AG20443 (cell line): ENCODE measurements around the gene MS4A6E.
"Not testable (repeated sequence)": the region's sequence is repeated elsewhere in the genome, so short reads cannot be mapped to it uniquely, and the experiment has no call there.

ENCODE experiments used
- DNase-seq: peaks from one replicate; pipeline ENCODE4 v3.0.0; 2012; ENCODE audit warnings: low spot score, mixed read lengths

MS4A6E gene

DNA sequence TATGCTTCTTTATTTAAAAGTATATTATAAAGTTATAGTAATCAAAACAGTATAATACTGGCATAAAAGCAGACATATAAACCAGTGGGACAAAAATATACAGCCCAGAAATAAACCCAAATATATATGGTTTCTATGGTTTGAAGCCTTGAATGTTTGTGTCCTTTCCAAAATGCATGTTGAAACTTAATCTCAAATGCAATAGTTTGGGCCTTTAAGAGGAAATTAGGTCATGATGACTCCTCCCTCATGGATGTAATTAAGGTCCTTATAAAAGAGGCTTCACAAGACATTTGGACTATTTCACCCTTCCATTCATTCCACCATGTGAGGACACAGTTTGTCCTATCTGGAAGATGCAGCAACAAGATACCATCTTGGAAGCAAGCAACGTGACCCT is at the start of gene MS4A6E:
MS4A6E (plus strand) TSS at position 301 of the 400 bp plus-strand sequence. CDS start 7,641 bp downstream, outside the sequence.
- DNase-seq: no peak

DNA sequence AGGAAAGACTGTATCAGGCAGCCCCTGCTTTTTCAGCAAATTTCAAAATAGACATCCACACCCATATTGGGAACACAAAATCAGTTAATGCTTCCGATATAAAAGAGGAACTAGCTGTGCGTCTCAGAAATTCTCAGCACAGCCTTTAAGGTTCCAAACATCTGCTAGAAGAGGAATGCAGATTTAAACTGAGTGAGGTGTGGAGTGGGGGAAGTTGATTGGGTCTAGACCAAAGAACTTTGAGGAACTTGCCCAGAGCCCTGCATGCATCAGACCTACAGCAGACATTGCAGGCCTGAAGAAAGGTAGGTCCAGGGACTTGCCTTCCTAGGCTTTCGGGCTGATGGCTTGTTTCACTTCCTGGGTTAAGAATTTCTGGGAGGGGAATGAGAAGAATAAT is 46.6 kb upstream of the MS4A6E start, which contains the start of gene MS4A4A:
MS4A4A (plus strand) TSS at position 255 of the 400 bp plus-strand sequence; CDS start at position 265, 10 bp downstream.
- no peak for DNase-seq

DNA sequence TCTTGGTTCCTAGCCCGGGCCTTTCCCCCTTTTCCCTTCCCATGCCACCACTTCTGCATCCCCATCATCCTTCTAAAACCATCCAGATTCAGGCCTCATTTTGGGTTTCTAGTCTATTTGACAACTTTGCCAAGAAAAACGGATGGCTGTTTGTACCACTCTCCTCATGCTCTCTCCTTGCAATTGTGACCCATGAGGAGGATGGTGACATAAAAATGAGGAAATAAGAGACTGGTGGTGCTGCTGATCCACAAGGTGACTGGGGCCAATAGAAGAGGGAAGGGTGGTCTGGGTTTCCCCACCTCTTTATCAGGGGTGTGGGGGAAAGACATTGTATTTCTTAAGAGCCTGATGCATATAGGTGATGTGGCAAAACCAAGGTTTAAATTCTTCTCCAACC is 45.6 kb upstream of the MS4A6E start:
- no peak for DNase-seq

DNA sequence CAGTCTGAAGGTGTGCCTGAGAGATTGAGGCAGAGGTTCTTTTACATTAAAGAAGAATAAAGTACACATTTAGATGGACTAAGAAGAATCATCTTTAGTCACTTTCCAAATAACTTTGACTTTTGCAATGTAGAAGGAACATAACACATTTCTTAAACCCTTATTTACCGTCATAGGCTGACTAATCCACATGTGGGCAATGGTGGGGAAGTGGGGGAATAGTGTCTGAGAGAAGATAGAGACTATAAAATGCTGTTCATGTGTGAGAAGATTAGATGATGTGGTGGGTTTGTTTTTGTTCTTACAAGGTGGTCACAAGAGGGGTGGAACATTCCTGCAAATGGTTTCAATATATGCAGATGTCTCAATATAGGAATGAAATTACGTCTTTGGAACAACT is 44.8 kb upstream of the MS4A6E start:
- DNase-seq: no peak

- DNase-seq: not testable (repeated sequence)
Observed at GRCh38 chr11:60285411-60286126, 41.5 kb upstream of the MS4A6E start.

GRCh38 chr11:60288531-60288930 is 38.5 kb upstream of the MS4A6E start:
- DNase-seq: no peak

DNA sequence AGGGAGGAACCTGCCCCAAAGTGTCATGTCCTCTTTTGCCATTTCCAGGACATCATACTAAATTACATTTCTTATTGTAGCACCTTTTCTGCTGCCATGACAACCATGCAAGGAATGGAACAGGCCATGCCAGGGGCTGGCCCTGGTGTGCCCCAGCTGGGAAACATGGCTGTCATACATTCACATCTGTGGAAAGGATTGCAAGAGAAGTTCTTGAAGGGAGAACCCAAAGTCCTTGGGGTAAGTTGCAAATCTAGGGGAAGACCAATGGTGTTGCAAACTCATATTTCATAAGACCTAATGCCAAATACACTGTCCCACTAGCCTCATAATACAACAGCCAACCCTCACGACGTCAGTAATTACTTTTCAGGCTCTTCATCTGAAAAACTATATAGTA is 34.9 kb upstream of the MS4A6E start:
- no peak for DNase-seq

DNA sequence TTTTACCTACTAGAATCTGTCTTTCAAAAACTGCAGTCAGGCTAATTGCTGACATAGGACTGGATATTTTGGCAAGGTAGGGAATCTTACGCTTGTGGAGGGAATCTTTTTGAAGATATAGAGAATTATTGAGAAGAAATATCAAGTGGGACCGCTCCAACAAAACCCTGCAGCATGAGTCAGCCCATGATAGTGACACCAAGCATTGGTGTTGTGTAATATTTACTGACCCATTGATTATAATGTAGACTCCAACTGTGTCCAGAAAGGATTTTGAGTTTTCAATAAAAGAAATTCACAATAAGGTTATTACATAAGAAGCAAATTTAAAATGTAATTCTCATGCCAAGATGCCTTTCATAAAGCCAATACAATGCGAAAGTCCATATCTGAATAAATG is 25.9 kb upstream of the MS4A6E start:
- DNase-seq: no peak

- DNase-seq: not testable (repeated sequence)
Observed at GRCh38 chr11:60301884-60302283, 25.2 kb upstream of the MS4A6E start.

DNA sequence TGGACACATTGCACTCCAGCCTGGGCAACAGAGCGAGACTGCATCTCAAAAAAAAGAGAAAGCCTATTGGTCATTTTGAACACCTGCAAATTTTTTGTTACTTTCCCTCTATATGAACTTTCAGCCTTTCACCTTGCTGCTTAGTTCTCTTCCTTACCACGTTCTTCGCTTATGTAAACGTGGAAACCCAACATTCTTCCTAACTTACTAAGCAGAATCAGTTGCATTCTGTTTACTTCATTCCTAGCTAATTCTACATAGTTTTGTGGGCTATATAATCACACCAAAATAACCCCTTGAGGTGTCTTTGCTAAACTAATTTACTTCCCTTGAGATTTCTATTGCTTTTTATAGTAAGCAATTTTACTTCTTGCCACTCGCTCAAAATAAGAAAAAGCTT is 23.4 kb upstream of the MS4A6E start:
- DNase-seq: no peak

- no peak for DNase-seq
Observed at GRCh38 chr11:60305906-60306619, 21.0 kb upstream of the MS4A6E start.

DNA sequence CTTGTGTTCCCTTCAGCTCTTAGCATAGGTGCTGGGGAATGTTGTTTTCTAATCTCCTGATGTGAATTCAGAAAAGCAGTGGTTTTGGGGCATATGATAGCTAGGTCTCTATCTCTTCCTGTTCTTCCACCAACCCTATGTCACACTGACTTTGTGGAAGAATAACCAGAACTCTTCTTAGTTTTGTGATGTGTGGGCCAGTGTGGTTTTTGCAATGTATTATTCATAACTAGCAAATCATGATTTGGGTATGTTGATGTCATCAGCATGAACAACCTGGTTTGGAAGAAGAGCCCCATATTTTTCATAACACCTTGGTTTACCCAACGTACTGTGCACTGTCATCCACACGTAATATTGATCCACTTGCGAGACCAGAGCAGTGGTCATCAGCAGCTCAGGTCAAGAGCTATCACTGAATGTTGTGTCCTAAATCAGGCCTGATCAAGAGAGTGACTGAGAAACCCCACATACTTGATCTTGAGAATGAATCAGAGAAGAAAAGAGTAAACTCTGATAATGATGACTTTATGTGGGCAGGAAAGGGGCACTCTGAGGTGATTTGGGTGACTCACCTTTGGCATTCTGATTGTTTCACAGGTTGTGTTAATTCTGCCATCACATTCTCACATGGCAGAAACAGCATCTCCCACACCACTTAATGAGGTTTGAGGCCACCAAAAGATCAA is 19.4 kb upstream of the MS4A6E start:
- DNase-seq: no peak

DNA sequence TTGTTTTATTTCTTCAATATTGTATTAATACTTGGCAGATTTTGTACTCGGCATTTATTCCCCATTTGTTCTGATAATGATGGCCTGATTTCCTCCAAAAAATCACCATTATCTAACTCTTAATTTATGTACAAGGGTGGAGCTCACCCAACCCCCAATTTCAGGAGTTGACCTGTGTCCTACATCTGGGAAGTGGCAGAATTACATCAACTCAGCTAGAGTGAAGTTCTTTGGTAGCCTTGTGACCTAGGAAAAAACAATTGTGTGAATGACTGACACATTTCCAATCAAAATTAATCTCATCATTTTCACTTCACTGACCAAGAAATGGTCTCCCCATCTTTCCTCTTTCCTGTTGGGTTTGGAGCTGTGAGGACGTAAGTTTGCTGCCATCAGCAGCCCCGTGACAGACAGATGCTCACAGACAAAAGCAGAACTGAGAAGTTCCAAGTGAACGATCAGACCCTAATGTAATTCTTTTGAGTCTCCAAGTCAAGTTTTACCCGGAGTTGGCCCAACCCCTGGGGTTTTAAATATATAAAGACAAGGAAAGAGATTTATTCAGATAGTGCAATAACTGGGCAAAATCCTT is 16.6 kb upstream of the MS4A6E start:
- no peak for DNase-seq

DNA sequence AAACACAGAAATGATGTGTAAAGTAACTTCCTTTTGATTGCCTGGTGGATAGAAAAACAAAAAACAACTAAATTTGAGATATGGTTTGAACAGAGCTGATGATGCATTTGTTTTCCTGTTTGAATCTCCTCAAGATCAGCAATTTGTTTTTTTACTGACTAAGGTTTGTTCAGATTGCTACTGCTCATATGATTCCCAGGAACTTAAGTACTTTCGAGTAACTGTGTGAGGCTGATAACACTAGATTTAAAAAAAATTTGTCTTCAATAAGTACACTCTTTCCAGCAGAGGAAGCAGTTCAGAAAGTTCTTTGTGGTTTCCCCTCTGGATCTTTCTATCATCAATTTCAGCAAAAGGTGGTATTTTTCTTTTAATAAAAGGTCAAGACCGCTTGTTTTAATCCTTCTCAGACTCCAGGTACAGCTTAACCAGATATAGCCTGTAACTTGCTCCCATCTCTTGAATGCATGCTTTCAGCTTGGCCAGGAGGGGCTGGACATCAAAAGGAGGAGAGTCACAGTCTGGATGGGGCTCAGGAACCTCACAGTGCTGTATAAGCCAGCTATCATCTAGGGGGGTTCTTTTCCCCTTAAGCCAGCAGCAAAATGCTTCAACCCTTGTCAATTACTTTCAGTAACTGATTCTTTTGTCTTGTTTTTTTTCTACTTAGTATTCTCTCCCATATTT is 12.3 kb upstream of the MS4A6E start:
- DNase-seq: no peak

DNA sequence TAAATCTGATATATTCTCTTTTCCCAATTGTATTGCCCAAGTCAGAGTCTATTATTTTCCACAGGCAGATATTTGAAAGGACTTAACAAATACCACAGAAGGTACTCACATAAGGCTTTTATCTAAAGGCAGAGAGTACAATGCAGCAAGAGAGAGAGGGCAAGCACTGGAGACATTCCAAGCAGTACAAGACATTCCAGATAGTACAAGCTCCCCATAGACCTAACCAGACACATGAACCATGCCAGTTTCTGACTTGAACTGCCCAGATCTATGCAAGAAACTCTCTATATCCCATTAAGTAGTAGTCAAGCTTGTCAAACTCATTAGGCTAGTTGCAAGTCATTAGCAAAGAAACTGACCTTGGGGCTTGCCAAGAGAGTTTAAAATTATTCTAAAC is 11.2 kb upstream of the MS4A6E start:
- no peak for DNase-seq

DNA sequence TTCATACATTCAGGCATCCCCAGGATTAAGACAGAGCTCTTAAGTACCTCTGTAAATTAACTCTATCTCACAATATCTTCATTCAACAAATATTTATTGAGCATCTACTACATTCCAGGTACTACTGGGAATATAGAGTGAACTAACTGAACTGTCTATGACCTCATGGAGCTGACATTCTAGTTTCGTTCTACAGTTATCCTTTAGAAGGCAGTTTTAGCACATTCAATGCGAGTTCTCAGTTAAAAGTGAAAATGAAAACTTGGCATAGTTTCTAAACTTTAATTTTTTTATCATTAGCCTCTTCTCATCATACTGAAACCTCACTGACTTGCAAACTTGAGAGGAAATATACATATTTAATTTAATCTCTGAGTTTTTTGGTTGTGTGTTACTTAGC is 10.7 kb upstream of the MS4A6E start:
- DNase-seq: no peak

GRCh38 chr11:60318726-60319125 is 8.3 kb upstream of the MS4A6E start:
- DNase-seq: no peak

DNA sequence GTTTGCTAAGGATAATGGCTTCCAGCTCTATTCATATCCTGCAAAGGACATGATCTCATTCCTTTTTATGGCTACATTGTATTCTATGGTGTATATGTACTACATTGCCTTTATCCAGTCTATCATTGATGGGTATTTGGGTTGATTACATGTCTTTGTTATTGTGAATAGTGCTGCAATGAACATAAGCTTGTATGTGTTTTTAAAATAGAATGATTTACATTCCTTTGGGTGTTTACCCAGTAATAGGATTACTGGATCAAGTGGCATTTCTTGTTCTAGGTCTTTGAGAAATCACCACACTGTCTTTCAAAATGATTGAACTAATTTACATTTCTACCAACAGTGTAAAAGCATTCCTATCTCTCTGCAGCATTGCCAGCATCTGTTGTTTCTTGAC is 6.0 kb upstream of the MS4A6E start:
- no peak for DNase-seq

DNA sequence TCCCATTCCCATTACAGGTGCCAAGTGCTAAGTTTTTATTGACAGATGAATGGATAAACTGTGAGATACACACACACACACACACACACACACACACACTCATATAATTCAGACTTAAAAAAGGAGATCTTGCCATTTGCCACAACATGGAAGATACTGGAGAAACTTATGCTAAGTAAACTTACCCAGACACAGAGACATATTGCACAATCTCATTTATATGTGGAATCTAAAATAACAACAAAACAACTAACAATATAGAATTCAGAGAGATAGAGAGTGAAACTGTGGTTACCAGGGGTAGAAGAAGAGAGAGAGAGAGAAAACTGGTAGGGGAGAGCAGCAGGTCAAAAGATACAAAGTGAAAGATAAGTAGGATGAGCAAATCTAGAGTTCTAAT is 1.4 kb downstream of the MS4A6E start:
- no peak for DNase-seq

GRCh38 chr11:60332846-60333245 is 5.8 kb downstream of the MS4A6E start:
- DNase-seq: no peak

- peak; percentile 52 for DNase-seq
Observed at GRCh38 chr11:60334005-60334620, 7.1 kb downstream of the MS4A6E start.
